HG02884 (cell line): ENCODE data around the gene IL18BP.

Source experiments
- ATAC-seq: cut with Tn5 transposase; IDR thresholded peaks from one replicate; pipeline ENCODE4 v1.9.1; 2021; ENCODE audit warnings: mild to moderate bottlenecking, moderate library complexity; ENCODE audit not compliant: unreplicated experiment

IL18BP gene

GRCh38 chr11:72010529-72011233 lies 12.0 kb downstream of the IL18BP start:
- ATAC-seq: no peak

- no peak for ATAC-seq
Measured at GRCh38 chr11:72012091-72012630, 13.5 kb downstream of the IL18BP start.

- ATAC-seq: no peak
Measured at GRCh38 chr11:72012897-72013721, 14.4 kb downstream of the IL18BP start.

- no peak for ATAC-seq
Measured at GRCh38 chr11:72013765-72014711, 15.3 kb downstream of the IL18BP start.

- no peak for ATAC-seq
Measured at GRCh38 chr11:72014761-72015320, 16.1 kb downstream of the IL18BP start.

- ATAC-seq: no peak
Measured at GRCh38 chr11:72015511-72016061, 16.9 kb downstream of the IL18BP start.

- no peak for ATAC-seq
Measured at GRCh38 chr11:72018171-72018570, 19.5 kb downstream of the IL18BP start.

GRCh38 chr11:72023335-72023734 lies 24.6 kb downstream of the IL18BP start:
- no peak for ATAC-seq

- ATAC-seq: no peak
Measured at GRCh38 chr11:72024069-72024754, 25.5 kb downstream of the IL18BP start.

- no peak for ATAC-seq
Measured at GRCh38 chr11:72026090-72026489, 27.4 kb downstream of the IL18BP start.

- ATAC-seq: no peak
Measured at GRCh38 chr11:72030472-72031045, 31.9 kb downstream of the IL18BP start.

GRCh38 chr11:72036687-72037086 lies 38.0 kb downstream of the IL18BP start:
- no peak for ATAC-seq

- ATAC-seq: no peak
Measured at GRCh38 chr11:72037554-72038311, 39.0 kb downstream of the IL18BP start.

- no peak for ATAC-seq
Measured at GRCh38 chr11:72038491-72038890, 39.8 kb downstream of the IL18BP start.

- no peak for ATAC-seq
Measured at GRCh38 chr11:72039031-72039855, 40.5 kb downstream of the IL18BP start.

GRCh38 chr11:72039856-72040401 lies 41.2 kb downstream of the IL18BP start:
- ATAC-seq: no peak
